ENCODE measurements around the gene PRDM15.

The PRDM15 gene

DNA sequence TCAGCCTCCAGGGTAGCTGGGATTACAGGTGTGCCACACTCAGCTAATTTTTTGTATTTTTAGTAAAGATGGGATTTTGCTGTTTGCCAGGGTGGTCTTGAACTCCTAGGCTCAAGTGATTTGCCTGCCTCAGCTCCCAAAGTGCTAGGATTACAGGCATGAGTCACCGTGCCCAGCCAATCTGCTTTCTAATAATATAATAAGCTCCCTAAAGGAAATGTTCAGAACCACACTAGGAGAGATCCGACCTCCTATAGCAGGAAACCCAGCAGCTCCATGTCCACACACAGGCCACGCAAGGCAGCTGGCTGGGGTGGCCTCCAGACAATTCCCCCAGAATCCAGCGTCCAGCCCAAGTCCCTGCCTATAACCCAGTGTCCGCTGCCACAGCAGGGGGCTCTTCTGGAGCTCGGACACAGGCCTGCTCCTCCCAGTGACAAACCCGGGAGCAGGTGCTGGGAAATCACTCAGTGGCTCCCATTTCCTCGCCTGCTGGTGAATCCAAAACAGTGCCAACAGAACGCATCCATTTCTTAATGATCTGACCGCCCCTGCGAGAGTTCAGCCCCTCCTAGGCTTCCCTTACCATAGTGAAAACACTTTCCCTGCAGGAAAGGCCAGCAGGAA, 119.8 kb downstream of the PRDM15 start:
- no peak for DNase-seq

DNA sequence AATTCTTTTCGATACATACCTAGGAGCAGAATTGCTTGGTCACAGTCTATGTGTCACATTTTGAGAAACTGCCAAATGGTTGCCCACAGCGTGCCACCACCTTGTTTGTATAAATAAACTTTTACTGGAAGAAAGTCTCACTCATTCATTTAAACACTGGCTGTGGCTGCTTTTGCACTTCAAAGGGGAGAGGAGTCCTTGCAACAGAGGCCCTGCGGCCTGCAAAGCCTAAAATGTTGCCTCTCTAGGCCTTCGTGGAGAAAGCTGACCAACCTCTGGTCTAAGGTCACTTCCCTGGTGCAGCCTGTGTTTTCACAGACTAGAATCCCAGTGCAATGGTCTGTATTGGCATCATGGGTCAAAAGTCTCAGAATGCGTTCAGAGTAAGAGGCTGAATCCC, 120.6 kb downstream of the PRDM15 start:
- DNase-seq = no peak

DNA sequence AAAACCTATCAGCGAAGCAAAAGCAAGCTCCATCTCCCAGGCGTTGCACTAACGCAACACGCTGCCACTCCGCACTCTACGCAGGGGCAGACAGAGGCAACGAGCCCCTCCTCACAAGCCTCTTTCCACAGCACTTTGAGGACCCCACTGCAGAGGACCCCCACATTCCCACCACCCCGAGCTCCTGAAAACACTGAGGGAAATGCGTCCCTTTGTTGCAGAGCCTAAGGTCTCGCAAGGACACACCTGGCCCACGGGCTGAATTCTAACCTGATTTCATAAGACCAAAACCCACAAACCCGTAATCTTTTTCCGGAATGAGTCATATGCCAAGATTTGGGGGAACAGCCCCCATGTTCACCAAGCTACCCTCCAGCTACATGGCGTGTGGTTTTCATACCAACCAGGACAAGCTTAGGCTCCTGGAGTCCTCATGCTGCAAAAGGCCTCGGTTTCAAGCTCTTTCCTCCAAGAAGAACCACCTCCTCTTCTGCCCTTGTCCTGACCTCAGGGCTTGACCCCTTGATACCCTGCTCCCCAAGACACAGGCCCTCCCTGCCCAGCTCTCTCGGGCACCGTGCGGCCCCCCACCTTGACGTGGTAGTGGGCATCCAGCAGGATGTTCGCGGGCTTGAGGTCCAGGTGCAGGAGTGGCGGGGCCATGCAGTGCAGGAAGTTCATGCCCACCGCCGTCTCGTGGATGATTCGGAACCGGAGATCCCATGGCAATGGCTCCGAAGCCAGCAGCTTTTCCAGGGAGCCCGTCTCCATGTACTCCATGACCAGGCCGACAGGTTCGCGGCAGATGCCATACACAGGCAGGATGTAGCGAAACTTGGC, 123.0 kb downstream of the PRDM15 start:
- no peak for DNase-seq

DNA sequence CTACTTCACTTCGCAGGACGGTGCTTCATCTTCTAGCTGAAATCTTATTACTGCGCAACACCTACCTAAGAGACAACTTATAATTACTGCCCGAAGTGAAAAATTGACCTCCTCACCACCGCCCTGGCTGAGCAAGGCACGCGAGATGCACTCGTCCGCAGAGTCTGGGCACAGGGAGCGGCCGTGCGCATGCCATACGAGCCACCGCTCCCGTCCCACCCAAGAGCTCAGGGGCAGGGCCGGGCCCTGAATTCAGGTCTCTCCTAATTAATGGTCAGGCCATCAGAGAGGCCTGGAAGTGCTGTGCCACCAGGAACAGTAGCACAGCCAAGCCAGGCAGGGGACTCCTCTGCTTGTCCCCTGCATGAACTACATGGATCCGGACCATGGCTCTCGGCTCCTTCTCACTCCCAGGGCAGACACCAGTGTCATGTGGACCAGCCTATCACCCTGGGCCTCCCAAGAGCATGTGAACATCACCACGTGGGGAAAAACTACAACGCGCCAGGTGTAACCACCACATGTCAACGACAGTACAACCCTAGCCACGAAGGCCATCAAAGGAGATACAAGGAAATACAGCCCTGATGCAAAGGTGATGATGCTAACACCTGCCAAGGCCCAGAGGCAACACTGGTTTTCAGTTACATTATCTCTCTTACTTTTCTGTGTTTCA, 123.7 kb downstream of the PRDM15 start:
- DNase-seq = no peak

DNA sequence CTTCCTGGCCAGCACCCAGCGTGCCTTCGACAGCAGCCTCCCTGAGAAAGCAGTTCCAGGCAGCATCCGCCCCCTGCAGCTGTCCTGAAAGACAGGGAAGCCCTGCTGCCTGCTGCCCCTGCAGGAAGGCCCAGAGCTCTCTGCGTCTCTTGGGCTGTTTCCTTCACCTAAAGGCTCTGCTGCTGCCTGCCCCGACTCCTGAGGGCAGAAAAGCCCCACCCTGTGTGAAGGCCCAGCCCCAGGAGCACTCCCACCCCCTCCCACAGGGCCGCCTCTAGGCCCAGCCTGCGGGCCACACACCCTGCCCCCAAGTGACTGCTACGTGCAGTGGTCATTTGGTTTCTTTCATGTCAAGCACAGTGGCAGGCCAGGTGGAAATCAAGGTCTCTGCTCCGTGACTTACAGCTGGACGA, 124.7 kb downstream of the PRDM15 start:
- DNase-seq = no peak

DNA sequence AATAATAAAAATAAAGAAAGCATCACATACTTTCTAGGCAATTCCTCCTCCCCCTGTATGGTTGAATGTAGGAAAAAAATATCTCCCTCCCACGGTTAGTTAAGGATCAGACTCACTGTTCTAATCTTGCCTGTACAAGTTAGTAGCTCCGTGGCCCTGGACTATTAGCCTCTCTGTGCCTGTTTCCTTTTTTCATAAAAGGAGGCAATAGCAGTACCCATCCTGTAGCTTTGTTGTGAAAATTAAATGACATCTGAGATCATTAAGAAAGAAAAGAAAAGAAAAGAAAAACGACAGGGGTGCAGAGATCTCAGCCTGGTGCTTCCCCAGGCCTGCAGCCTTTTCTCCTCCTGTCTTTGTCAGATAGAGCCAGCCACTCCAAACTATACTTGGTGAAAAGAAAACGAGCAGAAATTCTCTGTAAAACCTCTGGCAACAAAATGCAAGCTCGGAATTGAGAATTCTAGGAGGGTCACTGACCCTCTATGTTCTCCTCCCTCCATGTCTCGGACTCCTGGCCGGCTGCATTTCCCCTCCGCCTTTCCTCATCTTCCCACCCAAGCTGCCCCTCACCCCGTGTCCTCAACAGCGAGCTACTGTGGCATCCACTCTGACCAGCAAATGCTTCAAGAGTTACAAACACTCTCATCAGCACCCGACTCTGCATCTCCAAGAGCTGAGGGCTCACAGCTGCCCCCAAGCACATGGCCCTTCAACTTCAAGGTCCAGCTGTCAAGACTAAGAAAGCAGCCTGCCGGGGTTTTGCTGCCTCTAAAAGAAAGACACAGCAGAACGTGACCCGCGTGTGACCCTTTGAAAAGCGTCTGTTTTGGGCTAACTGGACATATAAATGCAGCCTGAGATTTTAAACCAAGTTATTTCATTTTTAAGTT, 125.9 kb downstream of the PRDM15 start:
- no peak for DNase-seq

DNA sequence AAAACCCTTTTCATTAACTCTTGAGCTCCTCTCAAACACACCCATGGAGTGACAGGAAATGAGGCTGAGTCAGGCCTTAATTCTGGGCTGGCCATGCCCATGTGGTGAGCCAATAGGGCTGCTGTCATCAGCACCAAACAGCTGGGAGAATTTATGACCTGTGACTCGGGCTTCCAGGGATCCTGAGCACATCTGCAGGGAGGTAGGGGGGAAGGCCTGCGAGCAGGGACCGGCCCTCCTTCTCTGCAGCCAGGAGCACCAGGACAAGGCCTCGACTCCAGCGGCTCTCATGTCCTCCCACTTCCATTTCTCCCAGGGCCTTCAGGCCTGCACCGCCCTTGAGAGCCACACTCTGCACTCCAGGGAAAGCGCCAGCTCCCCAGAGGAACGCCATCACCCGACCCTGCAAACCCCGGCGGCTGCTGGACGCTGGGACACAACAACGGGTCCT, 126.9 kb downstream of the PRDM15 start:
- no peak for DNase-seq

DNA sequence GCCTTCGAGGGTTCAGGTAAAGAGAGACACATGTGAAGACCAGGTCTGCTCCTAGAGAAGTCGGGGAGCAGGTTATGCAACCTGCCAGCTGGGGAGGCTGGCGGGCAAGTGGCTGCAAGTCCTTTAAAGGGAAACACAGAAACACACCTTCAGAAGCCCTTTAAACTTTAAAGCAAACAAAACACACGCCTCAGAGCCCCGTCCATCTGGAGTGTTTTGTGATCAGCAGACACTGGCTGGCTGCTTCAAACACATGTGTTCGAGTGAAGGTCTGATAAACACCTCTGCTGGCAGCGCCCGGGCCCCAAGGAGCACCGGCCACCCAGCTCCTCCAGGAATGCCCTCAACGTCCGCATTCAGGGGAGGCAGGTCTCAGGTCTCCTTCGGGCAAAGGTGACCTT, 127.5 kb downstream of the PRDM15 start:
- no peak for DNase-seq

DNA sequence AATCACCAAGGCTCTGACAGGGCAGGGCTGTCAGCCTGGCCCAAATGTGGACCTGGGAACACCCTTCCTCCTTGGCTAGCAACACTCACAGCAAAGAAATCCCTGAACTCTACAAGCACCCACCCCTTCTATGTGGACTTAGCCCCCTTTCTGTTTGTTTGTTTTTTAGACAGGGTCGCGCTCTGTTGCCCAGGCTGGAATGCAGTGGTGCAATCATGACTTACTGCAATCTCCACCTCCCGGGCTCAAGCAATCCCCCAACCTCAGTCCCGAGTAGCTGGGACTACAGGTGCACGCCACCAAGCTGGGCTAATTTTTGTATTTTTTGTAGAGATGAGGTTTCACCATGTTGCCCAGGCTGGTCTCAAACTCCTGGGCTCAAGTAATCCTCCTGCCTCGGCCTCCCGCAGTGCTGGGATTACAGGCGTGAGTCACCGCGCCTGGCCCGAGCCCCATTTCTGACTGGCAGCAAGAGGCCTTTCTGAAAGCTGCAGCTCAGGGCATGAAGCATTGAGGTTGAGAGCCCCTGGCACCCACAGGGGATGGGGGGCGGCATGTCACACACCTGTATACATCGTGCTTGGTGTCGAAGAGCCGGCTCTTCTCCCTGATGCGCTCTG, 128.5 kb downstream of the PRDM15 start:
- DNase-seq = no peak

DNA sequence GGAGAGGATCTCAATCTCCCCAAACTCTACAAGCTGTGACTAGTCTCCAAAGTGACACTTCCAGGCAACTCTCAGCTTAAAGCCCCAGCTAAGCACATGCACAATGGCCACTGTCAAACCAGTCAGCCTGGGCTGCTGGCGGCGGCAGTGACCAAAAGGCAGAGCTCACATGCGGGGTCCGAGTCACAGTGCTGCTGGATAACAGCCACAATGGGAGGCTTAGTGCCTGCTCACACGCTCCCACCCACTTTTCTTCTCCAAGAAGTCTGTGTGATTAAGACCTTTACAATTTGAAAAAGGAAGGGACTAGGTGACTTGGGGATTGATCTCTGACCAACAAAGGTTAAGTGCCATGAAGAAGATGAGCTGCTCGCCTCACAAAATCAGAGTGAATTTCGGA, 129.1 kb downstream of the PRDM15 start:
- DNase-seq = no peak

DNA sequence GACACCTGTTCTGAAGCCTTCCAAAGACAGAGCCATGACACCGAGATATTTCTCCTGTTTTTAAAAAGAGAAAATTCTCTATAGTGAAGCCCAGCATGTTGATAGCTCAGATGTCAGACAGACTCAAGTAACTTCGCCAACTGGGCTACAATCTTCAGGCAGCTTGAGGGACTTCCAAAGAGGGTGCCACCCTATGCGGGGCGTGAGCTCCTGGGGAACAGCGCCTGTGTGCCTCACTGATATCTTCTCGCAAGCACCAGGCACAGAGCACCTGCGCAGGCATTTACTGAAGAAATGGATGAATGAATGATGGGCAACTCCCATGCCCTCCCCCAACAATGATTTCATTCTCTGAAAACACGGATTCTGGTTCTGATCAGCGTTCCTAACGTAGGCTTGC, 129.9 kb downstream of the PRDM15 start:
- no peak for DNase-seq

Data from hippocampal formation (tissue), 2 donors.